HG02571 (cell line): ENCODE results near the gene ABTB2.
"Not testable (repeated sequence)": the region's sequence is repeated elsewhere in the genome, so short reads cannot be mapped to it uniquely, and the experiment has no call there.

ENCODE experiments used
- ATAC-seq: cut with Tn5 transposase; IDR thresholded peaks from one replicate; pipeline ENCODE4 v1.9.1; 2021; ENCODE audit warnings: mild to moderate bottlenecking, moderate library complexity; ENCODE audit not compliant: unreplicated experiment

The ABTB2 gene

DNA sequence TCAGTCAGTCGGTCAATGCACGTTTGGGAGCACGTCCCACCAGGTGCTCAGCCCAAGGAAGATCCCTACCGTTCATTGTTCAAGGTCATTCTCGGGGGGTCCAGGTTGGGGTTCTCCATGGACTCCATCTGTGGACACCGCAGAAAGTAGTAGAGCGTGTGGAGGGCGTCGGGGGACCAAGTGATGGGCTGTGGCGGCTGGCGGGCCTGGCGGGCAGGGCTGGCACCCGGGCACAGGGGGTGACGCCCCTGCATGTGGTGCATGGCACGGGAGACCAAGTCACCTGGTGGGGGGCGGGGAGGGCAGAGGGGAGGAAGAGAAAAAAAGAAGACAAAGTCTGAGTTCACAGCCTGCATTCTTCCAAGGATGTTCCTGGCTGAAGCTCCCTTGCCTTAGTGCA, 160.6 kb downstream of the ABTB2 start:
- no peak for ATAC-seq

DNA sequence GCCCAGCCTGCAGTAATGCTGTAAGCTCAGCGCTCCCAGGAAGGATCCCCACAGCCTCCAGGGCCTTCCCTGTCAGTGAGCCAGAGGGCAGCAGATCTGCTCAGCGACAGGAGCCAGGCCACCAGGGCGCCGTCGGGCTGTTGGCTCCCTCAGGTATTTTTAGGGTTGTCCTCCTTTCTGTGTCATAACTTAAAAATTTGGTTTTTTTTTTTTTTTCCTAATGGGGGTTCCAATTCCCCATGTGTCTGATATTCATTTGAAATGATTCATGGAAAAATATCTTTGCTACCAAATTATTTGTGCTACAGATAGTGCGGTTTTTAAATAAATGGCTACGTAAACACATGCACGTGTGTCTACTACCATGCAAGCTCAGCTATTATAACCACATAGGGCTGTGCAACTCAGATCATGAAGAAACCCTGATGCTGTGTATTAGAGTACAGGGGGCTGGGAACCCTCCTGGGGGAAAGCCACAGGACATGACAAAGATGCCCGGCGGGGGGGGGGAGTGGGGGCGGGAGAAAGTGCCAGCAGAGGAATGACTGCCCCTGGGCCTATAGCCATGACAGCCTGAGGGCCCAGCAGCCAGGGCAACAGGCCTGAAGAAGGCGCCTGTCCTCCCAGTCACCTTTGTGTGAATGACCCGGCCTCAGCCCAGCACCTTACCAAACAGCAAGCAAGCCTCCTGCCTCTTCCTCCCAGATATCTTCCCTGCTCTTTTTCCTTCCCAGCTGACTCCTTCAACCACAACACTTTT, 163.1 kb downstream of the ABTB2 start:
- ATAC-seq, result no peak

DNA sequence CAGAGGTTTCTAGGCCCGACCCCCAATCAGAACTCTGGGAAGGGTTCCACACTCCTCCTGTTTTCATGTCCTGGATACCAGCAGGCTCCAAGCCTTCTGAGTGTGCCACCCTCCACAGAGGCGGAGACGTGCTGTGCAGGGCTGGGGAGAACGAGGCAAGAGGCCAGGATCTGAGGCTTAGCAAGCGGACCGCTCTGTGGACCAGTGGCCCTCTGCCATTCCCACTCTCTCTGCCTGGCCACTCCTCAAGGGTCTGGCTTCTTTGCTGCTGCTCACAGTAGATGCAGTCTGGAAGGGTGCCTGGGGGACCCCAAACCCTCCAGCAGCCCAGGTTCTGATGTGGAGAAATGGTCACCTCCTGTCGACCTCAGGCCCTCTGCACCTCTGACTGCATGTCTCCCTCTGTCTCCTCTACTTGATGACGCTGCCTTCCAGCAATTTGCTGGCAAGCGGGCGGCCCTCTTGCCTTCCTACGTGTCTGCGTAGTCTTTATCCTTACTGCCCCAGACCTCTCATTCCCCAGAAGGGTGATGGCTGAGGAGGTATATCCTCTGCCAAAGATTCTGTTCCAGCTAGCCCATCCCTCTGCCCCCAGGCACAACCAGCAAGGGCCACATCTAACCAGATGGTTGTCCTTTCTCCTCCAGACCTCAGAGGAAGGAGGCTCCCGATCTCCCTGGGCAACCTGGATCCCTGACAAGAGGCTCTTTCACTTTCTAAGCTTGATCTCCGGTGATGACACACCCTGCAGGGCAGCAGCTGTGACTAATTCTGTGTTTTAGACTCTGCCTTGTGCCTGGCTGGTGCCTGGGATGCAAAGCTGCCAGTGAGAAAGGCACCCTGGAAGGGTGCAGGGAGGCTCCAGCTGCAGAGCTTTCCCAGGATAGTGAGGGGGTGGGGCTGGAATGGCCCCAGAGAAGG, 165.1 kb downstream of the ABTB2 start:
- ATAC-seq, result no peak

DNA sequence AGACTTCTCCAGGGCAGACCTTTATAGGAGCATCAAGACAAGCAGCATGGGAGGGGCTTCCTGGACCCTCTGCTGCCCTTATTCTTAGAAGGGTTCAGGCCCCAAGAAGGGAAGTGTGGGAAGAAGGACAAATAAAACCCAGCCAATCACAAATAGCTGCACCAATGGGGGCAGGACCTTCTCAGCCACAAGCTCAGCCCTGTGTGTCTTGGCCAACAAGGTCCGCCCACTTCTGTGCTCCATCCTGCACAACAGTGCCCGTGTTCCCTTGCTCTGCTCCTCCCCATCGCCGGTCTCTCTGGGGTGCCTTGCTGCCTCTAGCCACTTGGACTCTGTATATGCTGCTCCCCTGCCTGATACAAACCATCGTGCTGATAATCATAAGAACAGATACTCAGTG, 166.2 kb downstream of the ABTB2 start:
- no peak for ATAC-seq

DNA sequence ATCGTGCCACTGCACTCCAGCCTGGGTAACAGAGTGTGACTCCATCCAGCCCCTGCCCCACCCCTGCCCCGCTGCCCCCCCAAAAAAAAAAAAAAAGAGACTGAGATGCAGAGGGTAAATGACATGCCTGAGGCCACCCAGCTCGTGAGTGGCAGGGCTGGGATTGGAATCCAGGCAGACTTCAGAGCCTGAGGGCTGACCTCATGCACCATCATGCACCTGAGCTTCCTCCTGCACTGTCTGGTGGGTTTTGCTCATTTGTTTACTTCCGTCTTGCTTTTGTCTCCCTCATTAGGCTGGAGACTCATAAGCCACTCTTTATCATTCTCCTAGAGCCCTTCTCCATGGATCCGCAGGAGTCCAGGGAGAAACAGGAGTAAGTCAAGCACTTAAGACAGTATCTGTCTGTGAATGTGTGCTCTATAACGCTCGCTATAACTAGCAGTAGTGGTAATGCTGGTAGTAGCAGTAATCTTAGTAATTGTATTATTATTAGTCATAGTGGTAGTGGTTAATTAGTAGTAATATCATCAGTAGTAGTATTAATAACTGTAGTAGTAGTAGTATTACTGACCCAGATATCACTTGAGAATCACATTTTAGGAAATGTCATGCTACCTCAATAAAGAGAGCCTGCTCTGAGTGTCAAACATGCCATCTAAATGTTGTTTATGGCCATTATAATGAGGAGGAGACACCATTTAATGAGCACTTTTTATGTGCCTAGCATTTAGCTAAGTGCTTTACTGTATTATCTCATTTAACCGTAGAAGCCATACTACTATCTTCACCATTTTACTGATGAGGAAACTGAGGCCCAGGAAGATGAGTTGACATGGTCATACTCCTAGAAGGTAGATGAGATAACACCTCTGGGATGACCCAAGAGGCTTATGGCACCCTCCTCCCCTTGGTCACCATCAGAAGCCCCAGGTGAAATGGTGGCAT, 167.3 kb downstream of the ABTB2 start:
- ATAC-seq, result no peak

DNA sequence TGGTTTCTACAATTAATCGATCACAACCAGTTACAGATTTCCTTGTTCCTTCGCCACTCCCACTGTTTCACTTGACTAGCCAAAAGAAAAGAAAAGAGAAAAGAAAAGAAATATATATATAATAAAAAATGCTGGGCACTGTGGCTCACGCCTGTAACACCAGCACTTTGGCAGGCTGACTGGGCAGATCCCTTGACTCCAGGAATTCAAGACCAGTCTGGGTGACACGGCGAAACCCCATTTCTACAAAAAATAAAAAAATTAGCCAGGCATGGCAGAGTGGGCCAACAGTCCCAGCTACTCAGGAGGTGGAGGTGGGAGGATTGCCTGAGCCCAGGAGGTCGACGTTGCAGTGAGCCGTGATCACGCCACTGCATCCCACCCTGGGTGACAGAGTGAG, 168.6 kb downstream of the ABTB2 start:
- no peak for ATAC-seq

DNA sequence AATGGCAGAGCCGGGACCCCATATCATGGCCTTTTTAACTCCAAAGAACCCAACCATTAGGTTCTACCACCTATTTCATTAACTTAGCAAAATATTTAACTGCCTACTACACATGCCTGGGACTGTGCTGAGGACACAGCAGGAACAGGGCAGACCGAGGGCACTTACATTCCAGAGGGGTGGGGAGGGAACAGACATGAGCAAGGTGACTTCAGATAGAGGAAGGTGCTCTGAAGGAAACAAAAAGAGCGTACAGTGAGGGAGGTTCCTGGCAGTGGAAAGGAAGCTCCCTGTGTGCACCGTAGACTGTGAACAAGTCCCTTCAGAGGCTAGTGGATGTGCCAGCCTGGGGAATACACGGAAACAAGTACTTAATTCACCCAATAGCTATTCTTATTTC, 169.6 kb downstream of the ABTB2 start:
- ATAC-seq, result no peak

DNA sequence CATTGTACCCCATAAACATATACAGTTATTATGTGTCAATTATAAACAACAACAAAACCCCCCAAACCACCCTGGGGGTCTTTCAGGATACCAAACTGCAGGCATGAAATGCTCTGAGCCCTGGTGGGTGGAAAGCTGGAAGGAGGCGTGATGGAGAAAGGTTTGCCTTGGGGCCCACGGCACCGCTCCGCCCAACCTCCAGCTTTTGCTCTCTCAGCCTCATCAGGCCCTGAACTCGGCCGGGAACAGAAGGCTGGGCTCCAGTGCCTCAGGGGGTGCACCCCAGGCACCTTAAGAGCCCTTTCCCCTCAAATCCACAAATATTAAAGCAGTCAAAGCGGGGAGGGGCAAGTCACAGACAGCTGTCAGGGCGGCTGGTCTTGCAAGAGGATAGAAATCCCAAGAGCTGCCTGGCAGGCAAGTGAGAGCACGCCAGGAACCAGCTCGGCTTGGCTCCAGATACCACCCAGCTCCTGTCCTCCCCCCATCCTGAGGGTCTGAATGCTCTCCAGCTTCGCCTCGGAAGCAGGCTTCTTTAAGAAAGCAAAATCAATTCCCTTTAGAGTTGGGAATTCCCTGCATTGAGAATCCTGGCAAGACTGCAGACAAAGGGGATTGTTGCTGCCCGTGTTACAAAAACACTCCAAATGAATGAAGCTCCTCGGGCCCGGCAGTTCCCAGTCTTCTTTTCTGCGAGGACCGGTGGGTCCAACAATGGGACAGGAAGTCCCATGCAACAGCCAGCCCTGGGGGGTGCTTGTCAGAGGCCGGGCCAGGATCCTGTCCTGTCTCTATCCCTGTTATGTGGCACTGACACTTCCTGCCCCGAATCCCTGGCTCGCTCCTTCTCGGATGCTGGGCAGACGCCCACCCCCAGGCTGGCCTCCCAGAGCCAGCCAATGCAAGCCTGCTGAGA, 171.6 kb downstream of the ABTB2 start:
- no peak for ATAC-seq

DNA sequence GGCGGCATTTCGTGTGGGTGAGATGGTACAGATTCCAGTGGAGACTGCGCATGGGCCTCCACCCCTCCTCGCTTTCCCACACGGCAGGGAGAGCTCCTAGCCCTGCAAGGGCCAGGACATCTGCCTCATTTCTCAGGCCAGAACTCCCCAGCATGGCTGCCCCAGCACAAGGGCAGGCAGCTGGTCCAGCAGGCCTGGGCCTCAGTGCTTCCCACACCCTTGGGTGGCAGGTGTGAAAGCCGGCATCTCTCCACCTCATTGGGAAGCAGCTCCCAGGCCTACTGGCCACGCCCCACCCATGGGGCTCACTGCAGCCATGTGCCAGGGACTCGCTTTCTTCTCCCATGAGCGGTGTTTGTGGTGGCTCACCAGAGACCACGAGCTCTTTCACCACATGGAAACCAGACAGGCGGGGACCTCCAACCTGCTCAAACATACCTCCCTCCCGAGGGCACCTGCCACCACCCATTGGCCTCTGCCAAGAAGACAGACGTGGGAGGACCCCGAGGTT, 173.2 kb downstream of the ABTB2 start:
- ATAC-seq, result no peak

DNA sequence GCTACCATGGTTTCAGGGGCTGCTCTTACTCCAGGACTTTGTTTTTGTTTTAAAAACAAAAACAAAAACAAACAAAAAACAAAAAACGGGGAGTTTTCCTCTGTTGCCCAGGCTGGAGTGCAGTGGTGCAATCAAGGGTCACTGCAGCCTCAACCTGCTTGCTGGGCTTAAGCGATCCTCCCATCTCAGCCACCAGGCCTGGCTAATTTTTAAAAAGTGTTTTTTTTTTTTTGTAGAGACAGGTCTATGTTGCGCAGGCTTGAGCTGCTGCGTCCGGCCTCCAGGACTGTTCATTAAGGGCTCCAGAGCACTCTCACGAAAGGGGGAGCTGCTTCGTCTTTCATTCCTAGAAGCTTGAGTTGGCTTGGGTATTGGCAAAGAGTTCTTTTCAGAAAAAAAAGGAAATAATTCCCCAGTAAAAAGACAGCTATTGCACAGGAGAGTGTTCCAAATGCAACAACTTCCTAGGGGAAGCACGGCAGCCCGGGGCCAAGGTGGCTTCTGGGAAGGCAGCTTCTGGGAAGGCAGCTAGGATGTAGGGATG, 173.9 kb downstream of the ABTB2 start:
- ATAC-seq, result no peak

DNA sequence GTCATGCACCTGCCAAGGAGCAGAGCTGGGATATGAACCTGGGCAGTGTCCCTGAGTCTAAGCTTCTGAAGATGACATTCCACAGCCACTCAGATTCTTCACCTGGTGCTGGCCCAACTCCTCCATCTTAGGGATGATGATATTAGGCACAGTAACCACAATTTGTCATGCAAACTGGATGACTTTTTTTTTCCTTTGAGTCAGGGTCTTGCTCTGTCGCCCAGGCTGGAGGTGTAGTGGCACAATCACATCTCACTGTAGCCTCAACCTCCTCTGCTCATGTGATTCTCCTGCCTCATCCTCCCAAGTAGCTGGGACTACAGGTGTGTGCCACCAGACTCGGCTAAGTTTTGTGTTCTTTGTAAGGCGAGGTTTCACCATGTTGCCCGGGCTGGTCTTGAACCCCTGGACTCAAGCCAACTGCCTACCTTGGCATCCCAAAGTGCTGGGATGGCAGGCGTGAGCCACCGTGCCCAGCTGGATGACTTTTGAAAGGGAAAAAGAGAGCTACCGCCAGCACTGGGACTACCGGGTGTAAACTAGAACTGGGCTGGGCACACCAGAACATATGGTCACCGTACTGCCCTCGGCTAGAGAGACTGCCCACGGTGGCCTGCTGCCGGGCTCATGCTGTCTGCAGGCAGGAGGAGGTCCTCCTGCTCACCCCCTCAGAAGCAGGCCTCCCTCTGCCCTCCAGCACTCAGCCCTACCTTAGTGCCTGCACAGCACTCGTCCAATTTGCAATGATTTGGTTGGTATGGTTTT, 174.7 kb downstream of the ABTB2 start:
- ATAC-seq, result no peak

DNA sequence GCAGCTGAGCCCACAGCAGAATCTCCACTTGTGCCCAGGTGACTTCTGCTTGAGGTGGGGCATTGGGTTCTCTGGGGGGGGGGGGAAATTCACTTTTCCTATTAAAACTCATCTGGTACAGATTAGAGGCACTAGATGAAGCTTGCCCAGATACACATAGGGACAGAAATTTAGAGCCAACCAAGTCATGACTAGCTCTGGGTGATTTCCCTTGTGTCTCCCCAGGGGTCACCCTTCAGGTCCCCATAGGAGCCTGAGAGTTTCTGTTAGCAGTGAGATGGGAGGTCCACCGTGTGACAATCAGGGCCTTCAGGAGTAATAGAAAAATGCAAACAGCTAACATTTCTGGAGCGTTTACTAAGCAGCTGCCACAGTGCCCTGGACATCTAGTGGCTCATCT, 175.4 kb downstream of the ABTB2 start:
- no peak for ATAC-seq

DNA sequence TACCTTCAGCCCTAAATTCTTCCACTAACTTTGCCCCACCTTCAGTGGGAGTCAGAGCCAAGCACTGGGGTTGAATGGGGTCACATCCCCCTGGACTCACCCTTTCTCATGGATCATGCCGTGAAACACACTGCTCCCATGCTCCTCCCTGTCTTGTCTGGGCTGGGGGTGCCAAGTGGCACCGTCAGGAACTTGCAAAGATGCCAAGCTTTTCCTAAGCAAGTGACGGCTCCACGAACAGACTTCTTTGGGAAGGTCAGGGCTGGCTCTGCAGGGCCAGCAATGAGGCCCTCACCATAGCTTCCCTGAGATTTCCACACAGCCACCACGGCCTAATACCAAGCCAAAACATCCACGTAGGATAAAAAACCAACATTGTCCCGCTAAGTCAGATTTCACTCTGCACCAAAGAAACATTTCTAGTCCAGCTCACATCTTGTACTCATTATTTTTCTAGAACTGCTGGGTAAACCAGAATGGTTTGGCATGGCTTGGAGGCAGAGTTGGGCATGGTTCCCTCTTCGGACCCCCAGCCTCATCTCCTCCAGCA, 175.9 kb downstream of the ABTB2 start:
- ATAC-seq, result no peak

DNA sequence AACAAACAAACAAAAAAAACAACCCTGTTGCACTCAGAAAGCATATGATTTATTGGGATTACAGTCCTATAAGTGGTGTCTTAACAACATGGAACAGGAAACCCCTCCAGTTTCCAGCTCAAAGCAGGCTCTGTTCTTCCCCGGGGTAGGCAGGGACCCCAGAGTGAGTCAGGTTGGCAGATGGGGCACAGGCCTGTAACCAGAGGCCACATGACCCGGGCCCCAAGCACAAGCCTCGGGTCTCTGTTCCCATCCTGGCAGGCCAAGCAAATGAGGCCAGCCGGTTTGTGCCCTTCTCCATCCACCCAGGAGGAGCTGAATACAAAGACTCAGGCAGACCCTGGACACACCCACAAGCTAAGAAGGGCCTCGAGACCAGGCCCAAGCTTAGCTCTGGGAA, 176.6 kb downstream of the ABTB2 start:
- no peak for ATAC-seq

DNA sequence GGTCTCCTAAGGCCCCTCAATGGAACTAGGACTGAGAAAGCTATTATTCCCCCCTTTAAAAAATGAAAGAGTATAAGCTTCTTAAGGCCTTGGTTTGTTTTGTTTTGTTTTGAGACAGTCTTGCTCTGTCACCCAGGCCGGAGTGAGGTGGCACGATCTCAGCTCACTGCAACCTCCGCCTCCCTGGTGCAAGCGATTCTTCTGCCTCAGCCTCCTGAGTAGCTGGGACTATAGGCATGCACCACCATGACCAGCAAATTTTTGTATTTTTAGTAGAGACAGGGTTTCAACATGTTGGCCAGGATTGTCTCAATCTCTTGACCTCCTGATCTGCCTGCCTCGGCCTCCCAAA, 177.0 kb downstream of the ABTB2 start:
- not testable (repeated sequence) for ATAC-seq

DNA sequence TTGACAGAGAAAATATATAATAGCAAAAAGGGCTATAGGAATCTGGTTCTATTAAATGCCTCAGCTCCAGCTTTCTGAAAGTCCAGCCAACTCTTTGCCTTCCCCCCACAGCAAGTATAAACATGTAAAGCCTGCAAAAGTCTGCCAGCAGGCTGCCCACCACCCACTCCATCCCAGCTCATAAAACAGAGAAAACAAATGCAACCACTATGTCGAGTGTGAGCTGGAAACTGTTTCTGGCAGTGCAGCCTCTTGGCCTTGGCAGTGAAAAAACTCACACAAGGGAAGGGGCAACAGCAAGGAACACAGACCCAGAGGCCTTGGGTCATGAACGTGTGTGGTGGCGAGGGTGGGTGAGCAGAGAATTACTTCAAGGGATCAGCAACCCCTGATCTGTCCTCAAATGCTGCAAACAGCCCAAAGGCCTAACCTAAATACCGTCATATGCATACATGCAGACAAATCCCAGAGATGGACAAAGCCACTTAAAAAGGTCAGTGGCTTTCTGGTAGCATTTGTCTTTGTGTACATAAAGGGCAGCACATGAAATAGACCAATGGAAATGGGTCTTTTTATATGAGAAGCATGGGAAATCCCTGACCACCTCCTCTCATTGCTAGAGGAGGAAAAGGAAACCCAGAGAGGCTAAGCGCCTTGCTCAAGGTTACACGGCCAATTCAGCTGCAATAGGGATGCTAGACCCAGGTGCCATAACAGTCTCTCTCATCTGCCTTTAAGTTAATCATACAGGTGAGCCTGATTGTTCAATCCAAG, 177.6 kb downstream of the ABTB2 start:
- ATAC-seq, result no peak

DNA sequence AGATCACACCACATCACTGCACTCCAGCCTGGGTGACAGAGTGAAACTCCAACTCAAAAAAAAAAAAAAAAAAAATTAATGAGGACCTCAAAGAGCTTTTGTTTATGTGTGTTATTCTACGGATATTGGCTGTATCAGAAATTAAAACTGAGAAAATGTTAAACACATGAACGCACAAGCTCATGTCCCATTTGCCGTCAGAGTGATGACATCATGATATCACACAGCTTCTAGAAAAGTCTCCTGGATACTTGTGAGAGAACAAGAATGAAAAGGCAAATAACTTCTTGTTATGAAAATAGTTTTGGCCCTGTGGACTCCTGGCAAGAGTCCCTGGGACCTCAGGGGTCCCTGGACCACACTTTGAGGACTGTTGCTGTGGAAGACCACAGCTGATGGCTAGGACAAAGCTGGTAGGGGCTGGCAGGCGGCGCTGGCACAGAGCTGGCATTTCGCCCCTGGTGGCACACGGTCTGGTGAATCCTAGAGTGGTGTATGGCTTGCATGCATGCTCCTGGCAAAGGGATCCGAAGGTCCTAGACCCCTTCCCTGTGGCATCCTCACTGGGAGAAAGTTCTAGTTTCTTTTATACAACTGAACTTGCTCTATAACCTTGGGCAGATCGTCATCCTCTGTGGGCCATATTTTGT, 178.7 kb downstream of the ABTB2 start:
- ATAC-seq, result no peak
